Testis (tissue), 3 donors: ENCODE measurements around the gene ISY1. TPM values are rescaled to one million over a fixed set of nuclear protein-coding genes. Genes with fewer than 3 reads are reported as not detected.
A peak's percentile ranks its signal among the peaks of the same experiment; 100 is the strongest.
"Not testable (repeated sequence)": the region's sequence is repeated elsewhere in the genome, so short reads cannot be mapped to it uniquely, and the experiment has no call there.

Experiments used
- DNase-seq: peaks from one replicate; pipeline ENCODE4 v3.0.0-alpha.2; 2019
- H3K27ac ChIP-seq, 2 donors: fragments of 200-600 bp; sonication (generic); one replicate each; pipeline ENCODE4 v1.5.1; 2019
- H3K27me3 ChIP-seq: fragments of 200-600 bp; sonication (generic); one replicate; pipeline ENCODE4 v1.5.1; 2019
- H3K36me3 ChIP-seq: fragments of 200-600 bp; sonication (generic); one replicate; pipeline ENCODE4 v1.5.1; 2017; ENCODE audit warnings: low read depth; ENCODE audit errors: missing control alignments
- H3K4me1 ChIP-seq: fragments of 200-600 bp; sonication (generic); one replicate; pipeline ENCODE4 v1.5.1; 2019
- H3K4me3 ChIP-seq, 2 donors: fragments of 200-600 bp; sonication (generic); one replicate each; pipeline ENCODE4 v1.5.1; 2017 to 2019
- H3K9me3 ChIP-seq: fragments of 200-600 bp; sonication (generic); one replicate; pipeline ENCODE4 v1.5.1; 2017
- CTCF ChIP-seq, 3 experiments: fragments of 450-650 bp in 2 of 3; fragments of 200-600 bp in 1 of 3; sonication (generic) in 1 of 3; IDR thresholded peaks; one replicate each; pipeline ENCODE4 v1.5.1; 2016 to 2019; ENCODE audit warnings: antibody characterized with exemption in 3 of 3, mild to moderate bottlenecking in 2 of 3, moderate library complexity in 1 of 3
- POLR2A ChIP-seq: fragments of 450-650 bp; IDR thresholded peaks from one replicate; pipeline ENCODE4 v1.6.1; 2017; ENCODE audit warnings: antibody characterized with exemption, mild to moderate bottlenecking, moderate library complexity
- WGBS, 2 donors: methylation state at CpG; one replicate each; pipeline ENCODE4 v1.1.5; 2018; 5-methylcytosine and 5-hydroxymethylcytosine counted together
- intact Hi-C: fragments of 100-400 bp; cut with DNase I; formaldehyde crosslinking; loops from one replicate; pipeline ENCODE4 v1.15.1; 2023; ENCODE audit warnings: low total_unique reads
- polyA plus RNA-seq: library from polyadenylated mRNA; stranded (reverse); fragments of 350-450 nt; fragmentation: Illumina TruSeq; extraction: RNeasy Lipid Tissue Mini Kit (QIAGEN cat#74804); gene quantifications from one replicate; pipeline ENCODE4 v1.2.3, GENCODE V29; 2014; ENCODE audit warnings: low read depth, low replicate concordance; ENCODE audit not compliant: insufficient read depth
- total RNA-seq, 2 donors: library from RNA; depleted of rRNA; stranded (reverse); fragments of >200 nt; gene quantifications; one replicate each; pipeline ENCODE4 v1.2.3, GENCODE V29; 2016

The ISY1 gene
- total and polyA plus RNA-seq, 3 donors from 2014 or later = 19.4 to 21.0 (median 20.7) TPM

- Histone ChIP-seq H3K4me3 (no peak overlapping the region), H3K4me1 (peaks cover 36% of the 10 kb centered on the region), H3K9me3 (no peaks in the 10 kb centered on the region), H3K27me3 (no peaks in the 10 kb centered on the region), H3K27ac (peak overlapping the region in 1 of 2 donors; percentile 18), H3K36me3 (no peaks in the 10 kb centered on the region)
- 25 to 40% methylated on average over 5 of the region's 5 CpGs for WGBS, 2 donors
- TF ChIP-seq POLR2A (no peak), CTCF (IDR thresholded peaks at IDR 0.05) (no peak)
- DNase-seq = no peak
- intact Hi-C loops = no loop called here
Measured at GRCh38 chr3:129116482-129116946, 44.3 kb downstream of the ISY1 start.

- no peak for TF ChIP-seq POLR2A
- TF ChIP-seq CTCF (IDR thresholded peaks at IDR 0.05) = no peak
- intact Hi-C loops = no loop called here
- no peak for DNase-seq
- Histone ChIP-seq H3K4me3 (no peak overlapping the region), H3K27me3 (no peaks in the 10 kb centered on the region), H3K4me1 (peaks cover 25% of the 10 kb centered on the region), H3K36me3 (no peaks in the 10 kb centered on the region), H3K9me3 (no peaks in the 10 kb centered on the region), H3K27ac (no peak overlapping the region)
- 86 to 88% methylated on average over 6 of the region's 6 CpGs for whole genome bisulfite sequencing, 2 donors
Measured at GRCh38 chr3:129114455-129114854, 46.4 kb downstream of the ISY1 start.

- TF ChIP-seq CTCF (IDR thresholded peaks at IDR 0.05) (no peak), POLR2A (no peak)
- H3K27me3 ChIP-seq = no peaks in the 10 kb centered on the region
- no peaks in the 10 kb centered on the region for H3K9me3 ChIP-seq
- H3K4me1 ChIP-seq = peaks cover 16% of the 10 kb centered on the region
- WGBS, 2 donors = 82 to 90% methylated on average over 3 of the region's 3 CpGs
- H3K4me3 ChIP-seq = no peak overlapping the region
- no peak overlapping the region for H3K27ac ChIP-seq
- no peak for DNase-seq
- intact Hi-C loops = no loop called here
- no peaks in the 10 kb centered on the region for H3K36me3 ChIP-seq
Measured at GRCh38 chr3:129112308-129113052, 48.4 kb downstream of the ISY1 start.

GRCh38 chr3:129111076-129111780, 49.6 kb downstream of the ISY1 start:
- H3K4me1 ChIP-seq = peaks cover 12% of the 10 kb centered on the region
- DNase-seq, H3K9me3 ChIP-seq, H3K36me3 ChIP-seq, H3K27ac ChIP-seq, H3K27me3 ChIP-seq, H3K4me3 ChIP-seq, intact Hi-C loops: not testable (repeated sequence)
- WGBS, 2 donors = 80 to 90% methylated on average over 10 of the region's 10 CpGs

GRCh38 chr3:129107793-129108192, 53.1 kb downstream of the ISY1 start:
- no peak for DNase-seq
- no peaks in the 10 kb centered on the region for H3K36me3 ChIP-seq
- H3K9me3 ChIP-seq = no peaks in the 10 kb centered on the region
- no peak overlapping the region for H3K4me3 ChIP-seq
- H3K27ac ChIP-seq = no peak overlapping the region
- no peaks in the 10 kb centered on the region for H3K27me3 ChIP-seq
- WGBS, 2 donors = 89 to 91% methylated on average over 8 of the region's 8 CpGs
- TF ChIP-seq POLR2A (no peak), CTCF (IDR thresholded peaks at IDR 0.05) (no peak)
- H3K4me1 ChIP-seq = peaks cover 27% of the 10 kb centered on the region
- intact Hi-C loops = no loop called here
